Hepatocyte (in vitro differentiated cells): ENCODE results near the gene VPS16. TPM values are rescaled to one million over a fixed set of nuclear protein-coding genes. Genes with fewer than 3 reads are reported as not detected.

ENCODE experiments used
- DNase-seq: peaks from one replicate; pipeline ENCODE4 v3.0.0-alpha.2; 2016; ENCODE audit warnings: low spot score
- H2AFZ ChIP-seq: fragments of 200-600 bp; sonication (generic); 2 replicates; pipeline ENCODE4 v1.6.0; 2016; ENCODE audit warnings: antibody characterized with exemption, mild to moderate bottlenecking
- H3K27ac ChIP-seq: fragments of 200-600 bp; sonication (generic); 2 replicates; pipeline ENCODE4 v1.5.1; 2016; ENCODE audit warnings: mild to moderate bottlenecking
- H3K27me3 ChIP-seq: fragments of 200-600 bp; sonication (generic); 2 replicates; pipeline ENCODE4 v1.6.1; 2016
- H3K36me3 ChIP-seq: fragments of 200-600 bp; sonication (generic); replicated peaks from 2 replicates; pipeline ENCODE4 v1.5.1; 2016; ENCODE audit warnings: low read depth; ENCODE audit not compliant: insufficient read depth
- H3K4me1 ChIP-seq: fragments of 200-600 bp; sonication (generic); 2 replicates; pipeline ENCODE4 v1.5.1; 2016; ENCODE audit warnings: mild to moderate bottlenecking, moderate library complexity; ENCODE audit not compliant: insufficient read depth
- H3K4me2 ChIP-seq: fragments of 200-600 bp; sonication (generic); 2 replicates; pipeline ENCODE4 v1.6.0; 2016
- H3K4me3 ChIP-seq: fragments of 200-600 bp; sonication (generic); 2 replicates; pipeline ENCODE4 v1.5.1; 2016; ENCODE audit warnings: mild to moderate bottlenecking
- H3K79me2 ChIP-seq: fragments of 200-600 bp; sonication (generic); 2 replicates; pipeline ENCODE4 v1.6.0; 2017; ENCODE audit warnings: mild to moderate bottlenecking
- H3K9me2 ChIP-seq: fragments of 200-600 bp; sonication (generic); replicated peaks from 2 replicates; pipeline ENCODE4 v1.6.0; 2017; ENCODE audit warnings: mild to moderate bottlenecking; ENCODE audit not compliant: insufficient read depth
- H3K9me3 ChIP-seq: fragments of 200-600 bp; sonication (generic); 2 replicates; pipeline ENCODE4 v1.5.1; 2016; ENCODE audit warnings: low read depth, mild to moderate bottlenecking
- H4K20me1 ChIP-seq: fragments of 200-600 bp; sonication (generic); 2 replicates; pipeline ENCODE4 v1.6.0; 2016; ENCODE audit warnings: mild to moderate bottlenecking; ENCODE audit not compliant: insufficient read depth, poor library complexity, severe bottlenecking
- CTCF ChIP-seq: fragments of 200-600 bp; sonication (generic); IDR thresholded peaks from 2 replicates; pipeline ENCODE4 v1.5.1; 2016; ENCODE audit warnings: antibody characterized with exemption, mild to moderate bottlenecking; ENCODE audit not compliant: poor library complexity
- EZH2 ChIP-seq: fragments of 200-600 bp; sonication (generic); IDR thresholded peaks from 2 replicates; pipeline ENCODE4 v1.6.1; 2016; ENCODE audit warnings: antibody characterized with exemption, mild to moderate bottlenecking, borderline replicate concordance
- EZH2phosphoT487 ChIP-seq: fragments of 200-600 bp; sonication (generic); IDR thresholded peaks from one replicate; pipeline ENCODE4 v1.6.1; 2018; ENCODE audit warnings: antibody characterized with exemption, mild to moderate bottlenecking, low read depth, moderate library complexity; ENCODE audit not compliant: unreplicated experiment, severe bottlenecking
- WGBS: methylation state at CpG from one replicate; pipeline ENCODE4 v1.1.6; 2016; ENCODE audit warnings: low lambda C conversion rate; ENCODE audit errors: missing lambda C conversion rate; 5-methylcytosine and 5-hydroxymethylcytosine counted together
- polyA plus RNA-seq: library from polyadenylated mRNA; unstranded; fragments of >200 nt; fragmentation: Nextera tagmentation; extraction: Ambion mirVana; gene quantifications from 2 replicates; pipeline ENCODE4 v1.2.1, GENCODE V29; 2016
- total RNA-seq: library from RNA; depleted of rRNA; stranded (reverse); fragments of >200 nt; gene quantifications from 2 replicates; pipeline ENCODE4 v1.2.3, GENCODE V29; 2014

VPS16 gene
- total and polyA plus RNA-seq, 2 experiments from 2014 or later = 34.6 to 42.9 TPM

GRCh38 chr20:2874456-2874855 lies 33.9 kb downstream of the VPS16 start:
- WGBS = 38% methylated on average over 7 of the region's 7 CpGs
- Histone ChIP-seq H2AFZ (no peak overlapping the region), H3K79me2 (peaks cover 51% of the 10 kb centered on the region), H3K4me3 (peak overlapping the region; percentile 94), H4K20me1 (peaks cover 14% of the 10 kb centered on the region), H3K36me3 (no peaks in the 10 kb centered on the region), H3K4me1 (peaks cover 21% of the 10 kb centered on the region), H3K4me2 (peak overlapping the region; percentile 89), H3K27ac (no peak overlapping the region), H3K27me3 (no peaks in the 10 kb centered on the region), H3K9me2 (no peaks in the 10 kb centered on the region), H3K9me3 (no peaks in the 10 kb centered on the region)
- TF ChIP-seq EZH2 (no peak), EZH2phosphoT487 (no peak), CTCF (no peak)
- DNase-seq = no peak

- H3K4me1 ChIP-seq = peaks cover 18% of the 10 kb centered on the region
- WGBS = 91% methylated on average over 5 of the region's 5 CpGs
- no peaks in the 10 kb centered on the region for H3K36me3 ChIP-seq
- peaks cover 27% of the 10 kb centered on the region for H4K20me1 ChIP-seq
- no peak overlapping the region for H3K4me2 ChIP-seq
- H3K27ac ChIP-seq = no peak overlapping the region
- H2AFZ ChIP-seq = no peak overlapping the region
- H3K27me3 ChIP-seq = no peaks in the 10 kb centered on the region
- no peak for DNase-seq
- TF ChIP-seq CTCF (no peak), EZH2 (no peak), EZH2phosphoT487 (no peak)
- H3K4me3 ChIP-seq = no peak overlapping the region
- no peaks in the 10 kb centered on the region for H3K9me2 ChIP-seq
- H3K79me2 ChIP-seq = peaks cover 62% of the 10 kb centered on the region
- no peaks in the 10 kb centered on the region for H3K9me3 ChIP-seq
Observed at GRCh38 chr20:2875690-2876203, 35.2 kb downstream of the VPS16 start.

GRCh38 chr20:2878515-2878914 lies 38.0 kb downstream of the VPS16 start:
- H3K27me3 ChIP-seq = no peaks in the 10 kb centered on the region
- H3K4me3 ChIP-seq = no peak overlapping the region
- TF ChIP-seq CTCF (no peak), EZH2 (no peak), EZH2phosphoT487 (no peak)
- H3K27ac ChIP-seq = no peak overlapping the region
- no peaks in the 10 kb centered on the region for H3K9me3 ChIP-seq
- H4K20me1 ChIP-seq = peaks cover 31% of the 10 kb centered on the region
- DNase-seq = no peak
- H3K4me2 ChIP-seq = no peak overlapping the region
- H3K36me3 ChIP-seq = no peaks in the 10 kb centered on the region
- H3K4me1 ChIP-seq = peaks cover 12% of the 10 kb centered on the region
- 97% methylated on average over 1 of the region's 1 CpG for WGBS
- no peak overlapping the region for H2AFZ ChIP-seq
- H3K9me2 ChIP-seq = no peaks in the 10 kb centered on the region
- peaks cover 87% of the 10 kb centered on the region for H3K79me2 ChIP-seq
